Spleen (tissue), 11 donors: Measurements from ENCODE around the gene ZNF280D. TPM values are rescaled to one million over a fixed set of nuclear protein-coding genes. Genes with fewer than 3 reads are reported as not detected.

ENCODE experiments used
- DNase-seq: peaks from one replicate; pipeline ENCODE4 v3.0.0-alpha.2; 2020
- H3K27ac ChIP-seq, 8 donors: fragments of 200-600 bp; sonication (generic) in 7 of 8; 1 replicate in 4 of 8; 2 replicates in 4 of 8; pipeline versions ENCODE4 v1.5.0 to v1.8.0; 2016 to 2021; ENCODE audit warnings: inconsistent platforms in 4 of 8, mild to moderate bottlenecking in 4 of 8, moderate library complexity in 1 of 8
- H3K27me3 ChIP-seq, 7 donors: fragments of 200-600 bp; sonication (generic) in 6 of 7; replicated peaks in 1 of 7; 1 replicate in 4 of 7; 2 replicates in 3 of 7; pipeline versions ENCODE4 v1.5.0 to v1.8.0; 2016 to 2021; ENCODE audit warnings: inconsistent platforms in 3 of 7, mild to moderate bottlenecking in 1 of 7
- H3K36me3 ChIP-seq, 6 donors: fragments of 200-600 bp; sonication (generic) in 5 of 6; 1 replicate in 4 of 6; 2 replicates in 2 of 6; pipeline versions ENCODE4 v1.5.0 to v1.8.0; 2016 to 2021; ENCODE audit warnings: inconsistent platforms in 2 of 6
- H3K4me1 ChIP-seq, 6 donors: fragments of 200-600 bp; sonication (generic) in 5 of 6; 1 replicate in 3 of 6; 2 replicates in 3 of 6; pipeline versions ENCODE4 v1.5.0 to v1.8.0; 2016 to 2021; ENCODE audit warnings: inconsistent platforms in 3 of 6
- H3K4me3 ChIP-seq, 8 donors: fragments of 200-600 bp; sonication (generic) in 7 of 8; 1 replicate in 4 of 8; 2 replicates in 4 of 8; pipeline versions ENCODE4 v1.5.0 to v1.8.0; 2016 to 2021; ENCODE audit warnings: inconsistent platforms in 4 of 8, mild to moderate bottlenecking in 4 of 8, moderate library complexity in 2 of 8
- H3K9me3 ChIP-seq, 8 donors: fragments of 200-600 bp; sonication (generic) in 7 of 8; 1 replicate in 4 of 8; 2 replicates in 4 of 8; pipeline versions ENCODE4 v1.5.0 to v1.8.0; 2016 to 2021; ENCODE audit warnings: inconsistent platforms in 4 of 8
- POLR2A ChIP-seq, 3 donors: fragments of 450-650 bp; IDR thresholded peaks; one replicate each; pipeline ENCODE4 v1.5.1; 2017; ENCODE audit warnings: antibody characterized with exemption in 3 of 3, mild to moderate bottlenecking in 1 of 3
- POLR2AphosphoS5 ChIP-seq, 3 donors: sonication (generic); formaldehyde crosslinking; IDR thresholded peaks; one replicate each; pipeline ENCODE4 v1.5.1; 2017; ENCODE audit warnings: antibody characterized with exemption in 3 of 3
- WGBS, 5 donors: extraction: QIAGEN DNeasy Blood & Tissue Kit in 3 of 5; methylation state at CpG; one replicate each; pipeline versions ENCODE4 v1.1.5 to v1.1.7; 2013 to 2018; 5-methylcytosine and 5-hydroxymethylcytosine counted together
- intact Hi-C: fragments of 100-400 bp; cut with DNase I; formaldehyde crosslinking; loops from one replicate; pipeline ENCODE4 v1.15.0; 2023; ENCODE audit warnings: low total_unique reads
- polyA plus RNA-seq, 3 donors: library from polyadenylated mRNA; stranded (reverse); fragments of 200-250 nt; gene quantifications; one replicate each; pipeline ENCODE4 v1.2.1, GENCODE V29; 2013
- total RNA-seq, 7 donors: library from RNA; depleted of rRNA in 3 of 7; stranded (reverse); fragments of >200 nt in 3 of 7; fragmentation: NEBNext Ultra II Directional in 4 of 7; extraction: Animal tissue kit (Norgen Biotek cat#: 25700) in 4 of 7; gene quantifications; one replicate each; pipeline versions ENCODE4 v1.1.0 to v1.2.1, GENCODE V29; 2016 to 2021
- TF ChIP-seq, protein P1 (sequence below), 11 experiments: fragments of 200-600 bp in 7 of 11; fragments of 450-650 bp in 4 of 11; sonication (generic) in 4 of 11; IDR thresholded peaks in 8 of 11; conservative IDR thresholded peaks in 3 of 11; 1 replicate in 7 of 11; 2 replicates in 4 of 11; pipeline versions ENCODE4 v1.4.0 to v1.8.0; 2016 to 2021; ENCODE audit warnings: antibody characterized with exemption in 11 of 11, inconsistent platforms in 4 of 11, mild to moderate bottlenecking in 1 of 11
- donor health status: healthy with polysubstance abuse.
- donor health status: DM: no; HTN: no; CAD: no; lungs with moderate emphysema.
- donor health status: DM: no; HTN: no; CAD: no.
- donor health status: Bipolar disorder and iron deficiency.
- donor health status: healthy.
- donor health status: DM: no; HTN: no; CAD: no.
- donor health status: DM: yes; HTN: yes; CAD: no.

Gene ZNF280D
- total and polyA plus RNA-seq, 10 donors = 15.5 to 71.3 (median 44.4) TPM

- Histone ChIP-seq H3K36me3 (peaks cover 0 to 86% (median 15%) of the 10 kb centered on the region in 6 donors), H3K4me3 (no peak overlapping the region), H3K27ac (no peak overlapping the region), H3K27me3 (no peaks in the 10 kb centered on the region), H3K9me3 (no peaks in the 10 kb centered on the region), H3K4me1 (no peaks in the 10 kb centered on the region)
- 59 to 73% (median 69%) methylated on average over 2 of the region's 2 CpGs for WGBS, 5 donors
- TF ChIP-seq, protein P1, sequence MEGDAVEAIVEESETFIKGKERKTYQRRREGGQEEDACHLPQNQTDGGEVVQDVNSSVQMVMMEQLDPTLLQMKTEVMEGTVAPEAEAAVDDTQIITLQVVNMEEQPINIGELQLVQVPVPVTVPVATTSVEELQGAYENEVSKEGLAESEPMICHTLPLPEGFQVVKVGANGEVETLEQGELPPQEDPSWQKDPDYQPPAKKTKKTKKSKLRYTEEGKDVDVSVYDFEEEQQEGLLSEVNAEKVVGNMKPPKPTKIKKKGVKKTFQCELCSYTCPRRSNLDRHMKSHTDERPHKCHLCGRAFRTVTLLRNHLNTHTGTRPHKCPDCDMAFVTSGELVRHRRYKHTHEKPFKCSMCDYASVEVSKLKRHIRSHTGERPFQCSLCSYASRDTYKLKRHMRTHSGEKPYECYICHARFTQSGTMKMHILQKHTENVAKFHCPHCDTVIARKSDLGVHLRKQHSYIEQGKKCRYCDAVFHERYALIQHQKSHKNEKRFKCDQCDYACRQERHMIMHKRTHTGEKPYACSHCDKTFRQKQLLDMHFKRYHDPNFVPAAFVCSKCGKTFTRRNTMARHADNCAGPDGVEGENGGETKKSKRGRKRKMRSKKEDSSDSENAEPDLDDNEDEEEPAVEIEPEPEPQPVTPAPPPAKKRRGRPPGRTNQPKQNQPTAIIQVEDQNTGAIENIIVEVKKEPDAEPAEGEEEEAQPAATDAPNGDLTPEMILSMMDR (IDR thresholded peaks at IDR 0.05 in 8 of 11, conservative IDR thresholded peaks at IDR 0.05 in 3 of 11) = no peak
- intact Hi-C loops = no loop called here
- no peak for DNase-seq
These were observed 74.1 kb downstream of the ZNF280D start for GRCh38 chr15:56659197-56659596.

GRCh38 chr15:56654624-56655023 is 78.7 kb downstream of the ZNF280D start:
- Histone ChIP-seq H3K27me3 (no peaks in the 10 kb centered on the region), H3K9me3 (no peaks in the 10 kb centered on the region), H3K4me1 (no peaks in the 10 kb centered on the region), H3K36me3 (peaks cover 0 to 76% (median 14%) of the 10 kb centered on the region in 6 donors), H3K4me3 (no peak overlapping the region), H3K27ac (no peak overlapping the region)
- TF ChIP-seq POLR2AphosphoS5 (IDR thresholded peaks at IDR 0.05) (no peak), POLR2A (IDR thresholded peaks at IDR 0.05) (no peak)
- TF ChIP-seq, protein P1 (IDR thresholded peaks at IDR 0.05 in 8 of 11, conservative IDR thresholded peaks at IDR 0.05 in 3 of 11) = no peak
- 95 to 97% (median 96%) methylated on average over 3 of the region's 3 CpGs for WGBS, 5 donors
- intact Hi-C loops = no loop called here
- DNase-seq = no peak

DNA sequence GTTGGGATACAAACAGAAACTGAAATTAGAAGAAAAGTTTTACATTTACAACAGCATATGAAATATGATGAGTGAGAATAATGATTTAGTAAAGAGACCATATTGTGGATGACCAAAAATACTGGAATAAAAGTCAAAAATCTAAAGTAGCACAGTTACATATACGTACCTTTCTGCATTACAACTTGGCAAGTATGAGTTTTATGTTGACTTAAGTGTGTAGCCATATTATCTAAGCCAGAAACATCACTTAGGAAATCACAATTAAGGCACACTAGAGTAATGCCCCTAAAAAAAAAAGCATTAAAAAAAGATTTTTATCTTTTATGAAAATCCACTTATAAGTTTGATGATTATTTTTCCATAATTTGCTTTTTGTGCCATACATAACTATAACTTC is 79.1 kb downstream of the ZNF280D start:
- Histone ChIP-seq H3K4me1 (no peaks in the 10 kb centered on the region), H3K27me3 (no peaks in the 10 kb centered on the region), H3K4me3 (no peak overlapping the region), H3K9me3 (no peaks in the 10 kb centered on the region), H3K36me3 (peaks cover 0 to 76% (median 14%) of the 10 kb centered on the region in 6 donors), H3K27ac (no peak overlapping the region)
- WGBS, 5 donors = 84 to 97% (median 93%) methylated on average over 1 of the region's 1 CpG
- intact Hi-C loops = no loop called here
- TF ChIP-seq POLR2A (IDR thresholded peaks at IDR 0.05) (no peak), POLR2AphosphoS5 (IDR thresholded peaks at IDR 0.05) (no peak)
- TF ChIP-seq, protein P1 (IDR thresholded peaks at IDR 0.05 in 8 of 11, conservative IDR thresholded peaks at IDR 0.05 in 3 of 11) = no peak
- DNase-seq = no peak

DNA sequence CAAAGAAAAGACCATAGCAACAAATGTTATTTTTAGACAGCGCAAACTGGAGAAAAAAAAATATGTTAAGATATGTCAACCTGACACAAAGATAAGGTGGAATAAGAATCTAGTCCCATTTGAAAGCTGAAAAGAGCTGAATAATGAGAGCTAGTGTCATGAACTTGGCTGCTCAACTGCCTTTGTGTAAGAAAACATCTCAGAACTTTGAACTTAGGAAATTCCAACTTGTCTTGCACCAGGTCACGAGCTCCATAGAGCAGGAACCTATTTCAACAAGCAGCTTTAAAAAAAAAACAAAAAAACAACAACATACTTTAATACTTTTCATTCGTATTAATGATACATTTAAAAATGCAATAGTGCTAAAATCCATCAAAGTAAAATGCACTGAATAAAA is 79.5 kb downstream of the ZNF280D start:
- Histone ChIP-seq H3K27me3 (no peaks in the 10 kb centered on the region), H3K27ac (no peak overlapping the region), H3K9me3 (no peaks in the 10 kb centered on the region), H3K4me3 (no peak overlapping the region), H3K4me1 (no peaks in the 10 kb centered on the region), H3K36me3 (peaks cover 0 to 76% (median 14%) of the 10 kb centered on the region in 6 donors)
- no peak for TF ChIP-seq POLR2AphosphoS5 (IDR thresholded peaks at IDR 0.05)
- TF ChIP-seq POLR2A (IDR thresholded peaks at IDR 0.05) = no peak
- TF ChIP-seq, protein P1 (IDR thresholded peaks at IDR 0.05 in 8 of 11, conservative IDR thresholded peaks at IDR 0.05 in 3 of 11) = no peak
- intact Hi-C loops = no loop called here
- DNase-seq = no peak
- 88 to 95% (median 89%) methylated on average over 3 of the region's 3 CpGs for WGBS, 5 donors
